Raji (cell line): ENCODE data around the gene C1orf105.

Source experiments
- POLR2A ChIP-seq: IDR thresholded peaks from 2 replicates; pipeline ENCODE4 v1.6.1; 2011; ENCODE audit warnings: low read depth, low read length, control low read depth; ENCODE audit not compliant: insufficient read depth

C1orf105 gene

DNA sequence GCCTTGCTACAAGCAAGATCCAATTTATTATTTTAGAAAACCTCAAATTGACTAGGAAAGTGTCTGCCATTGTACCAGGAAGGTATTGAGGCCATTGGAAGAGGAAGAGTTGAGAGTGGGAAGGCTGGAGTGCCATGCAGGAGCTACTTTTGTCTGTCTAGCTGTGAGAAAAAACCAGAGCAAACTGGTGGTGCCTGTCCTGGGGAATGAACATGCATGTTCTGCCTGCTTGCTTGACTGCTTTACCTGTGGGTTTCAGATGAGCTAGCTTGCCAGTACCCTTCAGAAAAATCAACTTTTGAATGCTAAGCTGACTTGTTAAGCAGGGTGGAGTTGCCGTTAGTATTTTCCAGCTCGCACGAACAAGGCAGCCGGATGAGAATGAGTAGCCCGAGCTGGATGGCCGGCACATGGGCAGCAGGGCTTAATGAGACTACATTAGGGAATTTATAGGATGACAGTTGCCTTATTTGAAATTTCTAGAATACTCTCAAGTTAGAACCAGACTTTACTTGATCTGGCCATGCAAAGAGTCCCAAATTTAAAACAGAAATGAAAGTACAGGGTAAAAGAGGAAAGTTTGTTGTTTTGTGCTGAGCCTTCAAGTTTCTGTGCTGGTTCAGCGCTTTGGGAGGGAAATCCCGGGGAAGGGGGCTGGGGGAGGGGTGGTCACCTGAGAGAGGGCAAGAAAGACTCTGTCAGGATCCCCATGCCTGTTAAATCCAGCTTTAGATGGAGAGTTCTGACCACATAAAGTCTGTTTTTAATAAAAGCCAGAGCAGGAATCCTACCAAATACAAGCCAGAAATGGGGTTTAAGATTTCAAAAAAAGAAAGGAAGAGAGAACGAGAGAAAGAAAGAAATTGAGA is 29.6 kb upstream of the C1orf105 start:
- peak; percentile 25; the same call in 1 of the 2 replicates for TF ChIP-seq POLR2A

DNA sequence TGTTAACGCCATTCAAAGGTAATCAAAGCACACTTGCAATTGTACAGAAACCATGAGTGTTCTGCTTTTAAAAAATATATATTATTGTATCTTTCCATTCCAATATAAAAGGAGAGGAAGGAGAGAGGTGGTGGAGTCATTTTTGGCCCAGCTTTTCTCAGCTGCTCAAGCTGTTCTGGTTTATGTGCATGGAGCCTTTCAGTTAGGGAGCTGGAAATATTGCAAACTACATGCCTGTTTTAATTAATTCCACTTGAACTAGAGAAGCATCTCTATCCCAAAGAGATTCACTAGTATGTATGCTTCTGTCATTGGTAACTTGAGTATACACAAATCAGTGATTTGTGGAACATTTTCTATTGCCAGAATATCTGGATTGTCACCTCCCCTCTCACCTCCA is 28.5 kb upstream of the C1orf105 start:
- TF ChIP-seq POLR2A, result no peak

DNA sequence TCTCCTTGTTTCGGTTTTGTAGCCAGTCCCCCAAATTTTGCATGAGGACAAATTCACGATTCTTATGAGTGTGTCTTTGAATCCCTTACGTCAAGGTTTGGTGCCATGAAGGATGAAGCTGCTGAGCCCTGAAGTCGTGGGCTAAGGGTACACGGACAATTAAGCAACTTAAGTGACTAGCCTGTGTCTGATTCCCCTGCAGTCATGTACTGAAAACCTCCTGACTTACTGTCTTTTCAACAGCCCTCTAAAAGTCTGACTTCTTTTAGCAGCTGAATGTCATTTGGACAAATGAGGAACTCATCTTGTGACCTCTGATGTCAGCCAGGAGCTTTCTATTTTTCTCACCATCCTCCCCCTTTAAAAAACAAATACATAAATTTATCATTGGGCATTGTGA is 27.1 kb upstream of the C1orf105 start:
- 0 out of 2 replicates have a peak, but pooled peaks have one; percentile 15 for TF ChIP-seq POLR2A

DNA sequence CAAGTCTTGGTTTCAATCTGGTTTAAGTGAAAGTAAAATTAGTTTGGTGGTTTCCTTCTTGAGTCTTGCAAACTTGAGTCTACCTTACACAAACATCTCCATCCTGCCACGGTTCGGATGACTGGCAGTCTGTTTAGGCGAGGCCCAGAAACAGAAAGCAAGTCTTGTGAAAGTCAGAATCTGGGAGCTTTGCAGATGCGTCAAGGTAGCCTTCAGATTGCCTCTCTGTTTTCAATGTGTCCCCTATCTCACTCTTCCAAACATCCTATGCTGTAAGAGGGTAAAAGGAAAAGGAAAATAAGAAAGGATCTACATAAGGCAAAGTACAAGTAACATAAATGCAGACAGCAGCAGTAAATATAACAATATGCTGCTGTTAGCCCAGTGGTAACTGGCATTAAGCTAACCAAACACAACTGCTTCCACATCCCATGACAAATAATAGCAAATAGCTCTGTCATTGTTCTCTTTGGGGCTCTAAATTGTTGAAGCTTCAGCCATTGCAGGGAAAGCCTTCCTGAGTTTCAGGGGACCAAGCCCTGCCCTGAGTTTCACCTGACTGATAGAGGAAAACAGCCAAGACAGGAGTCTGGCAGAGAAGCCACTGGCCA is 26.2 kb upstream of the C1orf105 start:
- no peak for TF ChIP-seq POLR2A

DNA sequence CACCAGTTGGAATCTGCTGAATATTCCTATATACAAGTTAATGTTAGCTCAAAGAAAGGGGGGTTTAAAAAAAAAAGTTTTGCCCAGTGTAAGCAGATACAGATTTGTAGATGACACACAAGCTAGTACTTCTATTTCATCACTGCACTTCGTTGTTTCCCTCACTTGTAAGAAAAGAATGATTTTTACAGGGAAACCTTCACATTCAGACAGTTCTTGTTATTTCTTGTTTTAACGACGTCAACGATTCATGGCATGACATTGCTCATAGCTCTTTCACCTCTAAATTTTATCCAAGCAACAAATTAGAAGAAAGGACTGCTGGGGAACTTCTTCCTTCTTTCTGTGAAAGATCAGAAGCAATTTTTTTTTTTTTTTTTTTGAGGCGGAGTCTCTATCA is 25.7 kb upstream of the C1orf105 start:
- no peak for TF ChIP-seq POLR2A

DNA sequence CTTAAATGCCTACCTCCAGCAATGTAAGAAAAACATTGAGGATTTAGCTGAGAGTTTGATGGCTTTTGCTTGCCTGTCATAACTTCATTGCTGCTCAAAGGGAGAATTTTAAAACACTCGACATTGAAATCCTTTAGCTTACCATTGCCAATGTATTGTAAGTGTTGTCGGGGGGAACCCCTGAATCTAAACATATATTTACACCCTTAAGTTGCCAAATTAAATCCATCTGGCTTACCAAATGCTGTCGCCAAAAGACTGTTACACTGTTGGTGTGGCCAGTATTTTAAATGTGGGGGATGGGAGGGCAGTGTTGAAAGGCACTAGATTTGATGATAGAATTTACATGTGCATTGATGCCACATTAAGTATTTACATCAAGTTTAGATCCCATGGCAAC is 24.9 kb upstream of the C1orf105 start:
- no peak for TF ChIP-seq POLR2A

DNA sequence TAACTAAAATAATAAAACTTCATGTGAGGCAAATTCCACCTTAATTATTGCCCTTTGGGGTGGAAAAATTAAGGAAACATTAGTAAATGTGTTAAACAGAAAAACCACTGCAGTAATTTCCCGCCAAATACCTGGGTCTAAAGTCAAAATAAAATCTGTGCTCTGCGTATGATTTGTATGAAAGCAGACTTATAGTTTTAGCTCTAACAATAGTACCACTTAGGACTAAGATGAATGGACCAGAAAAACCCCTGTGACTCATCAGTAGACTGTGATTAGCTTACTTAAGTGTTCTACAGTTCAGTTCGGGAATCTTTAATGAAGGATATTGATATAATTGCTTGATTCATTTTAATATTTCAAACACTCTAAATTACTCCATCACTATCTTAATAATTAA is 23.3 kb upstream of the C1orf105 start:
- no peak for TF ChIP-seq POLR2A

DNA sequence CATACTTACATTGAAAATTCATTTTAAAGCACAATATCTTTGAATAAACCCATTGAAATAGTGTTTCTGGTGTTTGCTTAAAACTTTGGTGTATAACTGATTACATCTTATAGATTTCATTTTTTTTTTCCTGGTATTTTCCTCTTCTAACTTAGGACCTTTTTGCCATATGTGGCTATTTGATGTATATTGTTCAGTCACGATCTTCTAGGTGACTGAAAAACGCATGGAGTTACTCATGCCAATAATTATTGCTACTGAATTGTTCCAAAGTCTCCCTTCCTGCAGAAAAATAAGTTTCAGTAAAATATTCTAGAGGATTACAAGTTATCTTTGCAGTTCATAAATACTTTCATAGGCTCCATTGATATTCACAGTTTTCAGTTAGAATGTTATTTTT is 22.9 kb upstream of the C1orf105 start:
- TF ChIP-seq POLR2A, result no peak

DNA sequence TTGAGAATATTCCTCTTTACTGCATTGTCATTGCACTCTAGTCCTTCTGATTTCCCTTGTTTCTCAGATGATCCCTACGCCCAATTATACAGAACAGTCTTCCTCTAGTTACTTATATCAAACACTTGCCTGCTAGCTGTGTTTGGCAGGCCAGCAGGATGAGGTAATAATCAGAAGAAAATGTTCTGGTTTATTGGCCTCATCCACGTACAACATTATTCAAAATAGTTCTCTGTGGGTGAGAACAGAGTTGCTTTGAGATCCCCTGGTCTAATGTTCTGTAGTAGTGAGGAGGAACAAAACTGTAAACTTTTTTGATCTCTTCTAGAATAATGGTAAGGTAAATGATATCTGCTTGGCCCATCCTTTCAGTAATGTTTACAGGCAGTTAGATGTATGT is 22.3 kb upstream of the C1orf105 start:
- TF ChIP-seq POLR2A, result no peak

DNA sequence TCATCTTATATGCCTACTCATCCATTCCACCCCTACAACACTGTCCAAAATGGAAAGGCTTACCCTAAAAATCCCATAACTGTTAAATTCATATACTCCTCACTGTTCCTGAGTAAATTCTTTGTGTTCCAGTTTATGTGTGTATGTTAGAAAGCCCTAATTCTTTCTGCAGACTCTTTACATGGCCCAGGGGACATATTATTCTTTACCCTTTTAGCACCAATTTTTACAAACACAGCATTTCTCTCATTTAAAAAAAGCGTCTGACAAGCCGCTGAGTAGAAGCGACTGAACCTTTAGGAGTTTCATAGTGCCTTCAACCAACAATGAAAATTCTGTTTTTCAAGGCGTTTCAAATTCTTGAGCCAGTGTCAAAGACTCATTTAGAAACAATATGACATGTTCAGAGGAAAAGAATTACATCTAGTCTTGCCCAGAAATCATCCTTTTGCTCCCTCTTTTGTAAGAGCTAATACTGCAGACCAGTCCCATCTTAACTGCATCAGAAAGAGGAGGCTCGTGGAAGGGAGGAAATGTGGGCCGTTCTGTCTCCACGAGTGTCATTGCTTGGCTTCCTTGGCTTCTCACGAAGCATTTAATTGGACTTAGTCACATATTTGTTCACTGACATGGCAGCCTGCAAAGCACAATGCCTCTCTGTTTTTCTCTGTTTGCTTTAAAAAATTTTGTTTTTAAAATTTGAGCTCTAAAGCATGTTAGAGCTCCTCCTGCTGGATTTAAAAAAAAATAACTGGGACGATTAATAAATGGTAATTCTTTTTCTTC is 21.3 kb upstream of the C1orf105 start:
- TF ChIP-seq POLR2A, result no peak

DNA sequence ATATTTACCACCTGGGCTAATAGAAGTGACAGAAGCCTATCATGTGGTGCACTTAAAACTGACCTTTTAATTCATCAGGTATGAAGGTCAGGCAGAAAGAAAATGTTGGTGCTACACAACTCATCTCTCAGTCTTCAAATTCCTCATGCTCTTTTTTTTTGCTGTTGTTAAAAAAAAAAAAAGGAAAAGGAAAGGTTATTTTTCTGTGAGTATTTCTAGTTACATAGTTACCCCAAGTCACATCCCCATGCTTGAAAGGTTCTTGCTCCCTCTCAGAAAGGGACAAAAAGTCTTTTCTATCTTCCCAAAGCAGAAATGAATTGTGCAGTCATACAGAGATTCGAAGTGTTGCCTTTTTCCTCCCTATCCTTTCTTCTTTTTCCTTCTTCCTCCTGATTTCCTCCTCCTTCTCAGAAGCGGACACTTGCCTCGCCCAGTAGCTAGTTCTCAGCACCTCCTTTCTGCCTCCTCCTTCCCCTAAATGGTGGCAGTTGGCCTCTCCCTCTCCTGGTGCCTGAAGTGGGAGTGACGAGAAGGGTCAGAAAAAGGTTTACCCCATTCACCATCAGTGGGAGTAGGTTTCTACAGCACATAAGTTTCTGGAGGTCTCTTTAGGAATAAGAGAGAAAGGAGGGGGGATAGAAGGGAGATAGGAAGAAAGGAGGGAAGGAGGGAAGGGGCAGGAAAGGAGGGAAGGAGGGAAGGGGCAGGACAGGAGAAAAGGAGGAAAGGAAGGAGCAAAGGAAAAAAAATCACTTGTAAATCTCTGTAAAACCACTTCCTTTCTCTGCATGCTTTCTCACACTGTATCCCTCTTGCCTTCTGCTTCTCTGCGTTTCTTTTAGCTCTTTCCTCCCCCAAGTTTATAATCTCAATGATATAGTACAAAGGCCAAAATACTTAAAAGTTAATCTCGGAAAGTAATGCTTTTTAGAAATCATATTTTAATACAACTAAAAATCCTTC is 20.4 kb upstream of the C1orf105 start:
- no peak for TF ChIP-seq POLR2A

DNA sequence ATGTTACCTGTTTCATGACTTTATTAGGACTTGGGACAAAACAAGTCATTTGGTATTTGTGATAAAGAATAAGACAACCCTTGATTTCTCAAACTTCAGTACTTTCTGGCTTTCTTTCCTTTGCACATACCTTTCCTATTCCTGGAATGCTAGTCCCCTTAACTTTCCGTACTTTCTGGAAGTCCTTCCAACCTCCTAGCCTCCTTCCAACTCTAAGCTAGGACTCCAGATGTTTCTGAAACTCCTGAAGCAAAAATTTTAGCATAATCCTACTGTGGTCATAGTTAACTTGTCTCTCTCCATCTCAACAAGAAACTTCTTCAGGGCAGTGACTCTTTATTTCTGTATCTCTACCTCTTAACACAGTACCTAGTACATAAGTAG is 19.8 kb upstream of the C1orf105 start:
- TF ChIP-seq POLR2A, result no peak

DNA sequence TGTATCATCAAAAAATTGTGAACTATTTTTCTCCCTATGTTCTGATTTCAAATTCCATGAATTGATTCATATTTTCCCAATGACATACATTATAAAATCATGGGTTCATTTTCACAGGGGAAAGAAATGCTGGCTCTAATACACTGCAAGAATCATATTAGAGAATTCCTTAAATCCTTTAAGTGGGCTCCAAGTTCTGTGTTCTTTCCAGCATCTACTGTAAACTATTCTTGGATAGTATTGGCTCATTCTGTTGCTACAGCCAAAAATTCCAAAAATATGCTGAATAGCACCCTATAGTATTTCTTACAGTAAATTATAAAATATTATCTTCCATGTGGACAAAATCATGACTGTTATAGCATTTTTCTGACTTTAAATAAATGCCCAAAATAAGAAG is 19.0 kb upstream of the C1orf105 start:
- no peak for TF ChIP-seq POLR2A

DNA sequence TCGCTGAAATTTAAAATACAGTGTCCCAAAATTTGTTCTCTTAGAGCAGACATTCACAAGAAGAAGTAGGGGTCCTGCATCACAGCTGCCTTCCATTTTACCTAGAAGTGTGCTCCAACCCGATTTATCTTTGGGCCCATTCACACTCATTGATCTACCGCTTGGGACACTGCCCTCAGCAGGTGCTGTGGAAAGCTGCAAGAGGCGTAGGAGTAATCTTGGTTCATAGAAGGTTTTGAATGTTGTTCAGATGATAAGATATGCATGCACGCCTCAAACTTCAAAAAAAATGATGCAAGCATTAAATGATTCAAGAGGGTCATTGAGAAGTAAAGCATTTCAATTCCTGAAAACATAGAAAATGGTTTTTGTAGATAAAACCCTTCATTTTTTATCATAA is 18.6 kb upstream of the C1orf105 start:
- no peak for TF ChIP-seq POLR2A
